Motor neuron (in vitro differentiated cells): ENCODE measurements around the gene DGKI. TPM values are rescaled to one million over a fixed set of nuclear protein-coding genes. Genes with fewer than 3 reads are reported as not detected.

Experiments used
- ATAC-seq, 8 experiments: fragments of 200-7000 bp; cut with Tn5 transposase; replicated peaks in 6 of 8; 2 replicates each; pipeline ENCODE4 v1.8.0; 2021; ENCODE audit warnings: mild to moderate bottlenecking in 8 of 8, moderate library complexity in 8 of 8
- H3K27ac ChIP-seq, 2 donors: fragments of 250-450 bp; sonication (Bioruptor Pico); 2 replicates each; pipeline ENCODE4 v1.9.0; 2021; ENCODE audit warnings: antibody characterized with exemption in 2 of 2, mild to moderate bottlenecking in 2 of 2, moderate library complexity in 1 of 2
- H3K4me1 ChIP-seq, 2 donors: fragments of 250-450 bp; sonication (Bioruptor Pico); replicated peaks in 1 of 2; 2 replicates each; pipeline ENCODE4 v1.6.1; 2021; ENCODE audit warnings: antibody characterized with exemption in 2 of 2, mild to moderate bottlenecking in 2 of 2, moderate library complexity in 1 of 2
- H3K4me3 ChIP-seq, 5 donors: fragments of 250-450 bp; sonication (Bioruptor Pico); 2 replicates each; pipeline ENCODE4 v1.9.0; 2021; ENCODE audit warnings: antibody characterized with exemption in 5 of 5, mild to moderate bottlenecking in 5 of 5, moderate library complexity in 4 of 5
- WGBS, 10 experiments: fragments of 450-650 bp; shearing (Covaris generic); methylation state at CpG; one replicate each; pipeline ENCODE4 v1.0.0; 2022; 5-methylcytosine and 5-hydroxymethylcytosine counted together
- in situ Hi-C, 9 experiments: fragments of 400-800 bp; cut with MboI; loops; one replicate each; pipeline ENCODE4 v1.15.0; 2021; ENCODE audit warnings: low sequenced_read_pairs in 9 of 9, low pct_unique_long_range_greater_than_20kb in 2 of 9; ENCODE audit not compliant: unreplicated experiment in 9 of 9
- total RNA-seq, 8 experiments: library from RNA; unstranded; fragments of 300-600 nt; gene quantifications; 2 replicates each; pipeline versions ENCODE4 v1.2.3 to v1.2.4, GENCODE V29; 2022

DGKI gene
- total RNA-seq, 8 experiments from 2014 or later: 0.27 to 30.3 (median 10.4) TPM

- H3K27ac ChIP-seq: no peak overlapping the region
- WGBS, 10 experiments: 80 to 100% (median 93%) methylated on average over 1 to 7 of the region's 8 CpGs; no CpG with 5 or more reads in 2 of the 10 experiments
- in situ Hi-C loops: loop anchor here in 5 of 9 experiments (25.0 kb wide), 1 partner anchor 219 kb away; no protein-coding TSS in a partner anchor
Measured at GRCh38 chr7:137881607-137882260, 35.0 kb upstream of the DGKI start.

DNA sequence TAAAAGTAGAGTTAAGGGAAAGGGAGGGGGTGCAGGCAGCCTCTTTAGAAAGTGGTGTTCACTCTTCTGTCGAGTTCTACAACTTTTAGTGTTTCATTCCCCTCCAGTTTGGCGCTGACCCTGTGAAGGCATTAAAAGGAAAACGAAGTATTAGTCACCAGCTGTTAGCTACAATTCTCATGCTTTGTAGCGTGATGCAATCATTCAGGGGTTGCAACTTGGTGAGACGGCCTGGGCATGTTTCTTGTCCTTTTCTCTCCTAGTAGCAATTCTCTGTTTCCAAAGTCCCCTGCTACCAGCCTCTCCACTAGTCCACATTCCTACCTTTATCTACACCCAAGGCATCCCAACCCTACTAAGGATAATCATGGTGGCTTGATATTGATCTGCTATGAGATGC, 33.7 kb upstream of the DGKI start:
- in situ Hi-C loops: loop anchor here in 5 of 9 experiments (25.0 kb wide), 1 partner anchor 218 kb away; no protein-coding TSS in a partner anchor
- peak in 2 of 8 experiments; percentile 4 to 16 for ATAC-seq
- H3K4me1 ChIP-seq: peaks cover 32 to 38% of the 10 kb centered on the region in 2 donors
- no peak overlapping the region for H3K27ac ChIP-seq
- 15 to 85% (median 64%) methylated on average over 1 to 5 of the region's 5 CpGs; no CpG with 5 or more reads in 4 of the 10 experiments for WGBS, 10 experiments
- H3K4me3 ChIP-seq: no peak overlapping the region

More at GRCh38 chr7:137881607-137882260, 35.0 kb upstream of the DGKI start:
- Histone ChIP-seq H3K4me3 (no peak overlapping the region), H3K4me1 (peaks cover 37 to 45% of the 10 kb centered on the region in 2 donors)
- no peak for ATAC-seq

DNA sequence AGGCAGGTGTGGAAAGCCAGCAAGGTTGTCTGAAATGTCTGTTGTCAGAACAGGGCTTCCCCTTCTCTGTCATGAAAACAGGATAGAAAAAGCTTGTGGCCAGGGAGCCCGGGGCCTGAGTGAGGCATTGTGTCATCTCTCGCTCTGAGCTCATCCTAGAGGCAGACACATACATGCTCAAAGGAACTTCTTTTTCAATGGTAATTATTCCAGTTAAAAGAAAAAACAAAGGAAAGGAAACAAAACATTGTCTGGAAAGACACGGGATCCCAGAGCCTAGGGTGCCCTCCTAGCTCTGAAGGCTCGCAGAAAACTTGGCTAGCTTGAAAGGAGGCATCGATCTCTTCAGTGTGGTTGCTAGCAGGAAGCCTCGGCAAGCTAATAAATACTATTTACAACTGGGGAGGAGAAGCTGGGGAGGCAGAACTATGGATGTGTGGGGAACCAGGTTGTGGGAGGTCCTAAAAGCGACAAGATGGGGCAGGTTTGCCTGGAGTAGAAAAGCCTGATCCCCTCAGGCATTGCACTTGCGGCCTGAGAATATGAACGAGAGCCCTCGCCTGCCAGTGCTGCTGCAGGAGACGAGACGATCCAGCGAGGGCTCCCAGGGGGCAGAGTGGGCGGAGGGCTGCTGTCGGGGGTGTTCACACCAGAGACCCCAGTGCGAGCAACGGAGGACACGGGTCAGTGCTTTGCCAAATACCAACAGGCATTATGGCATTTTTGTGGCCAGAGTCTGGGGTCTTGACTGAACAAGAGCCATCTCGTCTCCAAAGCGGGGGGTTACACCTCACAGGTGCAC, 32.8 kb upstream of the DGKI start:
- 8 to 70% (median 28%) methylated on average over 2 to 10 of the region's 20 CpGs; no CpG with 5 or more reads in 4 of the 10 experiments for WGBS, 10 experiments
- peak in 5 of 8 experiments; percentile 83 to 86 (median 86) for ATAC-seq
- H3K27ac ChIP-seq: peak overlapping the region; percentile 24 to 40
- in situ Hi-C loops: loop anchor here in 5 of 9 experiments (25.0 kb wide), 1 partner anchor 217 kb away; no protein-coding TSS in a partner anchor
- no peak overlapping the region for H3K4me3 ChIP-seq
- H3K4me1 ChIP-seq: peaks cover 34 to 46% of the 10 kb centered on the region in 2 donors

- Histone ChIP-seq H3K4me1 (peaks cover 46 to 57% of the 10 kb centered on the region in 2 donors), H3K27ac (no peak overlapping the region), H3K4me3 (no peak overlapping the region)
- in situ Hi-C loops: loop anchor here in 5 of 9 experiments (25.0 kb wide), 1 partner anchor 216 kb away; no protein-coding TSS in a partner anchor
- 29 to 96% (median 74%) methylated on average over 1 to 3 of the region's 8 CpGs; no CpG with 5 or more reads in 5 of the 10 experiments for WGBS, 10 experiments
- ATAC-seq: peak in 4 of 8 experiments; percentile 20 to 71 (median 60)
Measured at GRCh38 chr7:137878333-137878961, 31.7 kb upstream of the DGKI start.

- in situ Hi-C loops: loop anchor here in 5 of 9 experiments (25.0 kb wide), 1 partner anchor 215 kb away; no protein-coding TSS in a partner anchor
- Histone ChIP-seq H3K27ac (no peak overlapping the region), H3K4me1 (peaks cover 41 to 56% of the 10 kb centered on the region in 2 donors), H3K4me3 (no peak overlapping the region)
- WGBS, 10 experiments: 41 to 100% (median 68%) methylated on average over 2 to 5 of the region's 5 CpGs
- ATAC-seq: no peak
Measured at GRCh38 chr7:137877027-137877675, 30.4 kb upstream of the DGKI start.

DNA sequence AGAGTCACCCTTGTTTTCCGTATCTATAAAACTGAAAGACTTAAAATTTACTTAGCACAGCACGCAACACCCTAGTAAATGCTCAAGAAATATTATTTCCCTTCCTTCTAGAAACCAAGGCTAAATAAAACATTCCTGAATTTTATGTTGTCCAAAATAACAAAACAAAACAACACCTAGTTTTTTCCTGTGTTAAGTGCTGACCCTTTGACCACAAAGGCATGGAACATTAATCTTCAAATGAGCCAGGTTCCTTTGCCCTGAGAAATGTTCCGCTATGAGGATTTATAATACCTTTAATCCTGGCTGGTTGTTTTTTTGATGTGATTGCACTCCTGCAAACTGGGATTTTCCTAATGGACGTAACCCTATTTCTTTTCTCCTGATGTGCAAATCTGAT, 29.0 kb upstream of the DGKI start:
- in situ Hi-C loops: loop anchor here in 5 of 9 experiments (25.0 kb wide), 1 partner anchor 213 kb away; no protein-coding TSS in a partner anchor
- Histone ChIP-seq H3K4me3 (no peak overlapping the region), H3K27ac (no peak overlapping the region), H3K4me1 (peaks cover 41 to 56% of the 10 kb centered on the region in 2 donors)
- WGBS, 10 experiments: 89 to 100% (median 97%) methylated on average over 1 to 4 of the region's 4 CpGs
- no peak for ATAC-seq

DNA sequence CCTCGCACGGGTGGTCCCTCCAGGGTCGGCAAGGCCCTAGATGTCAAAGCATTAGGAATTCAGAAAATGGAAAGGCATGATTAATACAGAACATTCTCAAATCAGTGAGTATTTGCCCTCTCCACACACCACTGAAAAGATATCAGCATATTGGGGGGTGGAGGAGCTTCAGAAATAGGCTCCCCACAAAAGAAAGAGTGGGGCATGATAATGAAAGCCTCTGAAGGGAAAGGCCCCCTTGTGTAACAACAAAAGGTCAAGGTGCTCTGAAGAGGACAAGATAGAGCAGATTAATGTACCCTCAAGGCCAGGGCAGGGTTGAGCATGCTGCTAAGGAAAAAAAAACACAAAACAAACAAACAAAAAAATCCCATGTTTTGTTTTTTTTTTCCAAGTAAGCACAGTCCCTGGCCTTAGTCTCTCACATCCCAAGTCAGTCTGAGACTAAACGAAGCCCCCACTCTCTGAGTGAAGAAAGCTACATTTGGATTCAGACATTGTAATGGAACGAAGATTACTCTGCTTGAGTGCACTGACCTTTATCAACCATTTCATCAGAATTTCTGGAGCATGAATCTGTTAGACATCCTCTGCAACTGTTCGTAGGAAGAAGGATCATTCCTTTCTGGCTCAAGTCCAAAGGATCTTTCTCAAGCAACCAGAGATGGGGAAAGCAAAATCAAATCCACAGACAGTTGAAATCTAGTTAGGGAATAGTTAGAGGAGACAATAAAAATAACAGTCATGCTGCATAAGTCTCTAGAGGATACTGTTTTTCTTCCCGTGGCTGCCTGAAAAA, 27.4 kb upstream of the DGKI start:
- Histone ChIP-seq H3K4me1 (peaks cover 31 to 47% of the 10 kb centered on the region in 2 donors), H3K4me3 (no peak overlapping the region), H3K27ac (peak overlapping the region; percentile 50 to 72)
- in situ Hi-C loops: no loop called here
- peak in 5 of 8 experiments; percentile 81 to 89 (median 86) for ATAC-seq
- 0 to 79% (median 38%) methylated on average over 1 to 7 of the region's 7 CpGs; no CpG with 5 or more reads in 1 of the 10 experiments for WGBS, 10 experiments

GRCh38 chr7:137873524-137873923, 26.8 kb upstream of the DGKI start:
- Histone ChIP-seq H3K27ac (peak overlapping the region; percentile 50 to 72), H3K4me3 (no peak overlapping the region), H3K4me1 (peaks cover 27 to 40% of the 10 kb centered on the region in 2 donors)
- in situ Hi-C loops: no loop called here
- 33 to 100% (median 85%) methylated on average over 1 to 3 of the region's 3 CpGs; no CpG with 5 or more reads in 3 of the 10 experiments for WGBS, 10 experiments
- ATAC-seq: peak in 3 of 8 experiments; percentile 30 to 35 (median 31)

DNA sequence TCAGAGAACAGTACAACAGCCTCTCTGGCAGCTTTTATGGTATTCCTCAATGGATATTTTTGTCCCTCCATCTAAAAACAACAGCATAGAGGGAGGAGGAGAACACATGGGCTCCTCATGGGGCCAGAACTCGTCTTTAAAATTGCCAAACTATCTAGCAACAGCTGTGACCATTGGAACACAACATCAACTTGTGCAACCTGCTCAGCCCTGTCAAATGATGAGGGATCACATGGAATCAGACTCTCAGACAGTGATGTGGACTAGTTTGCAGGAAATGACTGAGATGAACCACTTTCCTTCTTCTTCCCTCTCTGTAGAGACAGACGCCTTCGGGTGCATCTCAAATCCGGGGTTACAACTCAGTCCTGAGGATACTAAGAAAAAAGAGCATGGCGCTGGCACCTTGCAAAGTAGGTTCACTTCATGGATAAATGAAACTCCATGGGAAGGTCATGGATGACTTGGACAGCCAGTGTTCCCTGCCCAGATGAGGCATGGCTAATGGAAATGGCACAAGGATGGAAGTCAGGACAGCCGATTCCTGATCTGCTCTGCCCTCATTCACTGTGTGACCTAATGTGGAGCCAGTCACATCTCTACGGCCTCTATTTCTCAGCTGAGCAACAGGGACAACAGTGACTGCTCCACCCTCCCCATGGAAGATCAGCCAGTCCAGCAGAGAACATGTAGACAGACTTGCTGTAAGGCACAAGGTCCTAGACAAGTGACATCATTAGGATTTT, 24.6 kb upstream of the DGKI start:
- in situ Hi-C loops: no loop called here
- Histone ChIP-seq H3K4me3 (no peak overlapping the region), H3K27ac (no peak overlapping the region), H3K4me1 (peaks cover 17 to 24% of the 10 kb centered on the region in 2 donors)
- ATAC-seq: peak in 2 of 8 experiments; percentile 34 to 35
- 7 to 100% (median 93%) methylated on average over 1 to 5 of the region's 7 CpGs; no CpG with 5 or more reads in 2 of the 10 experiments for WGBS, 10 experiments

GRCh38 chr7:137870684-137871083, 23.9 kb upstream of the DGKI start:
- ATAC-seq: no peak
- in situ Hi-C loops: no loop called here
- Histone ChIP-seq H3K27ac (no peak overlapping the region), H3K4me3 (no peak overlapping the region), H3K4me1 (peaks cover 17 to 24% of the 10 kb centered on the region in 2 donors)

GRCh38 chr7:137870078-137870477, 23.3 kb upstream of the DGKI start:
- Histone ChIP-seq H3K4me1 (peaks cover 17 to 21% of the 10 kb centered on the region in 2 donors), H3K4me3 (no peak overlapping the region), H3K27ac (no peak overlapping the region)
- WGBS, 10 experiments: 86 to 100% (median 100%) methylated on average over 1 of the region's 1 CpG; no CpG with 5 or more reads in 2 of the 10 experiments
- in situ Hi-C loops: no loop called here
- ATAC-seq: no peak
